Articular chondrocyte of knee joint (primary cell): ENCODE measurements around the gene A2ML1. TPM values are rescaled to one million over a fixed set of nuclear protein-coding genes. Genes with fewer than 3 reads are reported as not detected.

Source experiments
- total RNA-seq: library from RNA; depleted of rRNA; stranded (reverse); fragments of >200 nt; gene quantifications from 2 replicates; pipeline ENCODE4 v1.2.3, GENCODE V29; 2012

Gene A2ML1
- total RNA-seq: not detected in 2 replicates

DNA sequence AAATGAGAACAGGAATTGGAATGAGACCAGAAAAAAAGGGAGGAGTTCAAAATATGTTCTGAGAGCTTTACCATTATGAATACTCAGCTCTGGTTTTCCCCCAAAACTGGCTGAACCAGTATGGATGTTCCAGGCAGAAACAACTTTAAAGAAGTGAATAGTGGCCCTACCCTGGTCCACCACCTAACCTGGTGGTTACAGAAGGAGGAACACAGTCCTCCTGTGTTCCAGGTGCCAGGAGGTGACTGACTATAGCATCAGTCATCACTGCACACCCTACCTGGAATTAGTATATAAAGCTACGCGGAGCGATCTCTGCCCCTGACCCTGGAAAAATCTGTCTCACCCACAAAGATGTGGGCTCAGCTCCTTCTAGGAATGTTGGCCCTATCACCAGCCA is at the start of gene A2ML1:
A2ML1 (plus strand) TSS at position 324 of the 400 bp plus-strand sequence; CDS start at position 355, 31 bp downstream.

DNA sequence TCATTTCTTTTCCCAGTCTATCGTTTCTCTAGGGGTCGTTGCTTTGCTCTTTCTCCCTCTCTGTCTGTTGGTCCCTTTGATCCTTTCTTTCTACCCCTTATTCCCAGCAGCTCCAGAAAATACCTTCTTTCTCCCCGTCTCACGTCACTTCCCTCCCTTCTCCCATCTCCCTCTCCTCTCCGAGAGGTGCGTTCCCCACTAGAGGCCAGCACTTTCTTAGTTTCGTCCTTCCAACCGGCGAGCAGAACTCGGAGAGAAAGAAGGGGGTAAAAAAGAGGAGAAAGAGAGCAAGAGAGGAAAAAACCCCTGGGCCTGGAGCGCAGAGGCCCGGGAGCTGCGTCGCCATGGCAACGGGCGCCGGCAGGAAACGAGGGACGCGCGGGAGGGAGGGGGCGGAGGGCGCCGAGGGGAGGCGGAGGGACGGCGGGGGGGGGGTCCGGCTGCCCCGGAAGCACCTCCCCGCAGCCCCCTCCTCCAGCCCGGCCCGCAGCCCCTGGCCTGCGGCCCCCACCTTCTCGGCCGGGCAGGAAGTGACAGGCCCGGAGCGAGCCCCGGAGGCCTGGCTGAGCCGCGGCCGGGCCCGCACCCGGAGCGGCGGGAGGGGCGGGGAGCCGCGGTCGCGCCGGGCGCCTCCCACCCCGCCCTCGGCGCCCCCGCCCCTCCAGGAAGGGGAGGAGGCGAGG is 91.8 kb downstream of the A2ML1 start, which contains the start of gene PHC1:
PHC1 (plus strand) TSS at position 477 of the 683 bp plus-strand sequence. CDS start 3,169 bp downstream, outside the sequence.

Other genes with a start within 250 kb of the A2ML1 start
- not detected in 2 replicates for gene AICDA, start 209.8 kb upstream of the A2ML1 start, total RNA-seq
- gene MFAP5, start 159.8 kb upstream of the A2ML1 start, total RNA-seq: 6.4 and 12.3 TPM in 2 replicates
- gene RIMKLB, start 124.6 kb upstream of the A2ML1 start, total RNA-seq: 16.5 and 18.1 TPM in 2 replicates
- 18.3 and 20.3 TPM in 2 replicates for gene PHC1, start 91.9 kb downstream of the A2ML1 start, total RNA-seq
- 91.0 and 110 TPM in 2 replicates for gene M6PR, start 127.0 kb downstream of the A2ML1 start, total RNA-seq
- 0.22 and 0.52 TPM in 2 replicates for gene KLRG1, start 166.9 kb downstream of the A2ML1 start, total RNA-seq